RWPE1 (cell line): ENCODE results near the gene SHKBP1.
A peak's percentile ranks its signal among the peaks of the same experiment; 100 is the strongest.

Source experiments
- CTCF ChIA-PET: fragments of 350-600 bp; sonication (Branson Sonifier 250); formaldehyde crosslinking; extraction: SDS; loops from one replicate; lab custom pipeline; 2021; lab: Yijun Ruan, JAX
- POLR2A ChIA-PET: fragments of 400-600 bp; formaldehyde crosslinking; extraction: SDS; loops from one replicate; lab custom pipeline; 2020; ENCODE audit warnings: antibody characterized with exemption; ENCODE audit not compliant: low non-redundant PET; lab: Yijun Ruan, JAX
- DNase-seq: peaks from one replicate; pipeline ENCODE4 v3.0.0; 2012; ENCODE audit warnings: low spot score
- H3K27ac ChIP-seq: fragments of 450-650 bp; 2 replicates; pipeline ENCODE4 v1.5.1; 2017
- TF ChIP-seq, protein P1 (sequence below): fragments of 450-650 bp; conservative IDR thresholded peaks from 2 replicates; pipeline ENCODE4 v1.5.1; 2017; ENCODE audit warnings: low read depth, mild to moderate bottlenecking

SHKBP1 gene

DNA sequence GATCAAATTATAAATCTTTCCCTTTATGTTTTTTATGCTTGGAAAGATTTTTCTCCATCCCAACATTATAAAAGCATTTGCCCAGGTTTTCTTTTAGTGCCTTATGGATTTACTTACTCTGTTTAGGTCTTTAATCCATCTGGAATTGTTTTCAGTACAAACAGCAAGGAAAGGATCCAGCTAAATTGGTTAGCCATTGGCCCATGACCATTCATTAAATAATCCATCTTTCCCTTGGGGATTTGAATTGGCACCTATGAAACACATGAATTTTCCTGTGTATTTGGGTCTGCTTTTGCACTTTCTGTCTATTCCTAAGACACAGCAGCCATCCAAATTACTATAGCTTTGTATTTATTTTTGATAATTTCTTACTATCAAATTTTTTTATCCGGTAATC is 28.8 kb upstream of the SHKBP1 start:
- POLR2A ChIA-PET = no interaction called here
- no peak for DNase-seq
- TF ChIP-seq, protein P1, sequence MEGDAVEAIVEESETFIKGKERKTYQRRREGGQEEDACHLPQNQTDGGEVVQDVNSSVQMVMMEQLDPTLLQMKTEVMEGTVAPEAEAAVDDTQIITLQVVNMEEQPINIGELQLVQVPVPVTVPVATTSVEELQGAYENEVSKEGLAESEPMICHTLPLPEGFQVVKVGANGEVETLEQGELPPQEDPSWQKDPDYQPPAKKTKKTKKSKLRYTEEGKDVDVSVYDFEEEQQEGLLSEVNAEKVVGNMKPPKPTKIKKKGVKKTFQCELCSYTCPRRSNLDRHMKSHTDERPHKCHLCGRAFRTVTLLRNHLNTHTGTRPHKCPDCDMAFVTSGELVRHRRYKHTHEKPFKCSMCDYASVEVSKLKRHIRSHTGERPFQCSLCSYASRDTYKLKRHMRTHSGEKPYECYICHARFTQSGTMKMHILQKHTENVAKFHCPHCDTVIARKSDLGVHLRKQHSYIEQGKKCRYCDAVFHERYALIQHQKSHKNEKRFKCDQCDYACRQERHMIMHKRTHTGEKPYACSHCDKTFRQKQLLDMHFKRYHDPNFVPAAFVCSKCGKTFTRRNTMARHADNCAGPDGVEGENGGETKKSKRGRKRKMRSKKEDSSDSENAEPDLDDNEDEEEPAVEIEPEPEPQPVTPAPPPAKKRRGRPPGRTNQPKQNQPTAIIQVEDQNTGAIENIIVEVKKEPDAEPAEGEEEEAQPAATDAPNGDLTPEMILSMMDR = no peak
- CTCF ChIA-PET = no interaction called here
- H3K27ac ChIP-seq = no peak overlapping the region

GRCh38 chr19:40549007-40549708 is 27.5 kb upstream of the SHKBP1 start:
- POLR2A ChIA-PET = no interaction called here
- DNase-seq = no peak
- TF ChIP-seq, protein P1 = peak; percentile 69
- CTCF ChIA-PET = interaction anchor here (0.6 to 1.5 kb wide), 14 partner anchors 8 to 128 kb away, joined by 3 to 12 read pairs (median 4); partner anchors contain the start of gene LTBP4
- no peak overlapping the region for H3K27ac ChIP-seq

GRCh38 chr19:40550951-40551350 is 25.7 kb upstream of the SHKBP1 start:
- TF ChIP-seq, protein P1 = no peak
- H3K27ac ChIP-seq = no peak overlapping the region
- no peak for DNase-seq
- ChIA-PET CTCF (interaction anchor here (0.6 kb wide), 1 partner anchor 47 kb away, joined by 4 read pairs; no protein-coding TSS in a partner anchor), POLR2A (no interaction called here)

- TF ChIP-seq, protein P1 = no peak
- DNase-seq = no peak
- no peak overlapping the region for H3K27ac ChIP-seq
- POLR2A ChIA-PET = no interaction called here
- CTCF ChIA-PET = no interaction called here
Observed at GRCh38 chr19:40552848-40553247, 23.8 kb upstream of the SHKBP1 start.

- no peak overlapping the region for H3K27ac ChIP-seq
- POLR2A ChIA-PET = no interaction called here
- TF ChIP-seq, protein P1 = no peak
- DNase-seq = no peak
- CTCF ChIA-PET = interaction anchor here (1.1 to 1.5 kb wide), 2 partner anchors 44 to 46 kb away, joined by 3 to 6 read pairs; no protein-coding TSS in a partner anchor
Observed at GRCh38 chr19:40553885-40554857, 22.5 kb upstream of the SHKBP1 start.

GRCh38 chr19:40555978-40556689 is 20.5 kb upstream of the SHKBP1 start:
- H3K27ac ChIP-seq = no peak overlapping the region
- ChIA-PET POLR2A (interaction anchor here (0.6 kb wide), 1 partner anchor 230 kb away, joined by 6 read pairs; no protein-coding TSS in a partner anchor), CTCF (interaction anchor here (0.9 to 1.0 kb wide), 2 partner anchors 15 to 37 kb away, joined by 3 read pairs; no protein-coding TSS in a partner anchor)
- TF ChIP-seq, protein P1 = no peak
- DNase-seq = no peak
